NCI-H2227 treated with DMSO at 0.1 percent for 48 hours (cell line): ENCODE results near the gene LSM5.
"Not testable (repeated sequence)": the region's sequence is repeated elsewhere in the genome, so short reads cannot be mapped to it uniquely, and the experiment has no call there.

Source experiments
- DNase-seq: peaks from one replicate; lab custom pipeline; 2025; lab: John Stamatoyannopoulos, UW

Gene LSM5

DNA sequence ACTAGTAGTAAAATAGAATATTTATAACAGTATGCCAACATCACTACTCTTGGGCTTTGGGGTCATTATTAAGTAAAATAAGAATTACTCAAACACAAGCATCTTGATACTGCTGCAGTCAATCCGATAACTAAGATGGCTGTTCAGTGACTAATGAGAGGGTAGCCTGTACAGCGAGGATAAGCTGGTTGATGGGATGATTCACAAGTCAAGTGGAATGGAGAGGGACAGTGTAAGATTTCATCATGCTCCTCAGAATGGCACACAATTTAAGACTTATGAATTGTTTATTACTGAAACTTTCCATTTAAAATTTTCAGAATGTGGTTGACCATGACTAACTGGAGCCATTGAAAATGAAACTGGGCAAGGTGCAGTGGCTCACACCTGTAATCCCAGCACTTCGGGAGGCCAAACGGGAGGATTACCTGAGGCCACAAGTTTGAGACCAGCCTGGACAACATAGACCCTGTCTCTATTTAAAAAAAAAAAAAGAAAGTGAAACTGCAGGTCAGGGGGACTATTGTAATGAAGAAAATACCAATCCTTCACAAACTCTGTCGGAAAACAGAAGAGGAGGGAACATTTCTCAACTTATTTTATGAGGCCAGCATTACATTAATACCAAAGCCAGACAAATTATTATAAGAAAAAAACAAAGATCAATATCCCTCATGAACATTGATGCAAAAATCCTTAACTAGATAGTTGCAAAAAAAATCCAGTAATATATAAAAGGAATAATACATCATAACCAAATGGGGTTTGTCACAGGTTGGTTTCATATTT is 16.3 kb upstream of the LSM5 start:
- no peak for DNase-seq

DNA sequence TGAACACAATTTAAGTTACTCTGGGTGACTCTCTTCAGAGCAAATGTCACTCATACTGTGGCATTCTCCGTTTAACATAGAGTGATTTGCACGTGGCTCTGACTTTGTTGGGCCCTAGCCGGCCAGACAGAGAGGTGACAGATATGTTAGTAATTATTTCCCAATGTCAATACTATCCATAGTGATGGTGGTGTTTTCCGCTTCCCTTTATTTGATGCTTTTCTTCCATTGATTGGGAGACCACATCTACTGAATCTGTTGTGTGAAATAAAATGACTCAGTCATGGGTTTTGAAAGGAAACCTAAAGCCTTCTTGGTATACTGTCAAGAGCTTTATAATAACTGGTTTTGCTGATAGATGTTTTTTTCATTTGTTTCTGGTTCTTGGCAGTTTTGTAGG is 12.5 kb upstream of the LSM5 start:
- no peak for DNase-seq

DNA sequence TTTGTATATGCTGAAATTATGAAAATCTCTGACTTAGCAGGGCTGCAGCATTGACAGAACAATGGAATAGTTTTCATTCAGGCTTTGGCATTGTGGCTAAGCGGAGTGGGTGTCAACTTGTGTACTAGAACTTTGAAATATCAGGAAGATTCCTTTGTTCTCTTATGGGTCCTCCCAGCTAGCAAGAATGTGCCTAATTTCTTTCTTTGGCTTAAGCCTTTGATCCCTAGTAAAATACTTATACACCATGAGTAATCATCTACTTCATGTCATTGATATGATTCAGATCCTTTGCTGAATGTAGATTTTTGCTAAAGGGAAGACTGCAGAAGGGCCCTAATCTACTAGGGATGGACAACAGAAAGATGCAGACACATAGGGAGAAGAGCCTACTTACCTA is 11.3 kb upstream of the LSM5 start:
- DNase-seq, result no peak

DNA sequence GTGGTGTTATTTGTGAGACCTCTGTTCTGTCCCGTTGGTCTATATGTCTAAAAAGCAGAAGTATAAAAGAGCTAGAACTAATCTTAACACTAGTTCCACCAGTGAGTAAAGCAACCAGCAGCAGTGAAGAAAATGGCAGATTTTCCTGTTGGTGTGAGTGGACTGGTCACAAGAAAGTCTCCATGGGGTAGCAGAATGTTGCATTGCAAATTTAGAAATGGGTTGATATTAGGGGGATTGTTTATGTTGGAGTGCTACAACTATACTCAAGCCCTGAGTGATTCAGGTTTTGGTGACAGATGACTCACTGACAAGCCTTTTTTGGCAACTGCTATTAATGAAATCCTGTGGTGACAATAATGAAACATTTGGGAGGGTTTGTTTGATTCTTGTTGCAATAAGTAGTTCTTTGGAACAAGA is 10.8 kb upstream of the LSM5 start:
- DNase-seq, result no peak

DNA sequence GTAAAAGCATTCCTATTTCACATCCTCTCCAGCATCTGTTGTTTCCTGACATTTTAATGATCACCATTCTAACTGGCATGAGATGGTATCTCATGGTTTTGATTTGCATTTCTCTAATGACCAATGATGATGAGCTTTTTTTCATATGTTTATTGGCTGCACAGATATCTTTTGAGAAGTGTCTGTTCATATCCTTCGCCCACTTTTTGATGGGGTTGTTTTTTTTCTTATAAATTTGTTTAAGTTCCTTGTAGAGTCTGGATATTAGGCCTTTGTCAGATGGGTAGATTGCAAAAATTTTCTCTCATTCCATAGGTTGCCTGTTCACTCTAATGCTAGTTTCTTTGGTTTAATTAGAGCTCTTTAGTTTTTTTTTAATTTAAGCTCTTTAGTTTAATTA is 10.0 kb upstream of the LSM5 start:
- not testable (repeated sequence) for DNase-seq

DNA sequence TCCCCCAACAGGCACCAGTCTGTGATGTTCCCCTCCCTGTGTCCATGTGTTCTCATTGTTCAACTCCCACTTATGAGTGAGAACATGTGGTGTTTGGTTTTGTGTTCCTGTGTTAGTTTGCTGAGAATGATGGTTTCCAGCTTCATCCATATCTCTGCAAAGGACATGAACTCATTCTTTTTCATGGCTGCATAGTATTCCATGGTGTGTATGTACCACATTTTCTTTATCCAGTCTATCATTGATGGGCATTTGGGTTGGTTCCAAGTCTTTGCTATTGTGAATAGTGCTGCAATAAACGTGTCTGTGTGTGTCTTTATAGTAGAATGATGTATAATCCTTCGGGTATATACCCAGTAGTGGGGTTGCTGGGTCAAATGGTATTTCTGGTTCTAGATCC is 9.6 kb upstream of the LSM5 start:
- DNase-seq, result not testable (repeated sequence)

DNA sequence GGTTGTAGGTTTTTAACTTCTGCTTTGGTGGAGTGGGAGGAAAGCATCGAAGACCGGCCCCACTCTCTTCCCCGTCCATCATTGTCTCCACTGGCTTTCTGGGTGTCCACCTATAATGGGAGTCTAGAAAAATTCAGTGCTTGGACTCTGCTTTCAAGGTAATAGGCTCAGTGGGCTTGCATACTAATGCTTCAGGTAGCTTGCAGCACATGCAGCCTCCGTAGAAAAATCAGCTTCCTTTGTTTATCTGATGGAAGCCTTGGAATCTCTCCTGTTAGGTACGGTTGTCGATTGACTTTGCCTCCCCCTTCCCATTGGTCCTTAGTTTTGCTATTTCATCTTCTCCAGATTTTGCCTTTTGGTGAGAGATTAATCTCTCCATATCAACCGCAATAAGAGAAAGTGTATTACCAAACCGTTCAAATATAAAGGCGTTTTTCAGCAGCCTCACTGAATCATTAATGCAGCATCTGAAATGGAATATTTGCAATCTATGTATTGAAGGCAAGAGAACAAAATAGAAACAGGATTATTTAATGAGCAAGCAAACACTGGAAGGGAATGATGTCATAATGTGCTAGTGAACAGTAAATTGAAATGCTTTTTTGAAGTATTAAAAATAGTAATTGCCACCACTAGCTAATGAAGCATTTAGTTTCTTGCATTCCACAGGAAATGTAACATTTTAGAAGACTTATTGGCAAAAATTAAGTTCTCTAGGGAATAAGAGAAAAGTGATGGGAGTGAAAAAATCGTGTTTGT is 6.1 kb upstream of the LSM5 start:
- DNase-seq, result no peak

DNA sequence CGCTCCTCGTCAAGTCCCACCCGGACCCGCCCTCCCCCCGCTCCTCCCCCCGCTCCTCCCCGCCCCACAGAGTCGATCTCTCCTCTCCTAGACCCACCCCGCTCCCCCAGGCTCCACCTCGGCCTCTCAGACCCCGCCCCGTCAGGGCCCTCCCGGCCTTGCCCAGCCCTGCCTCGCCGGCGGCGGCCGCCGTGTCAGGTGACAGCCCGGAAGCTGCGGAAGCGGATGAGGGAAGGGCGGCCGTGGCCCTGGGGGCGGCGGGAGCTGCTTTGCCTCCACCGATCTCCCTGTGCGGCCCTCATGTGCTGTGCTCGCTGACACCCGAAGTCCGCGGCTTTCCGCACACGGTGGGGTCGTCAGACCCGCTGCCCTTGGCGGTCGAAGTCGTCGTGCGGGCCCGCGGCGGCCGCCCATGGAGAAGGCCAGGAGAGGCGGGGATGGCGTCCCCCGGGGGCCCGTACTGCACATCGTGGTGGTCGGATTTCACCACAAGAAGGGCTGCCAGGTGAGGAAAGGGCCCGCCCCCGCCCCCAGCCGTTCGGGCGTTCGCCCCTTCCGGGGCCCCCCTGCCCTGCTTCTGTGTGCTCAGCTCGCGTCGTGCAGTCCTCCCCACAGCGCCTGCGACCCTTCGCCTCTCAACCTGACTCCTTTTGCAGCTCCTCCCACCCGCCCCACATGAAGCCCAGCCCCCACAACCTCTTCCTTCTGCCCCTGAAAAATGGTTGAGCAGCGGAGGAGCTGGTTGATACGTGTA is 5.3 kb upstream of the LSM5 start, which contains the start of gene AVL9:
AVL9 (plus strand) TSS at position 192 of the 754 bp plus-strand sequence; CDS start at position 413, 221 bp downstream.
- peak; percentile 82 for DNase-seq

DNA sequence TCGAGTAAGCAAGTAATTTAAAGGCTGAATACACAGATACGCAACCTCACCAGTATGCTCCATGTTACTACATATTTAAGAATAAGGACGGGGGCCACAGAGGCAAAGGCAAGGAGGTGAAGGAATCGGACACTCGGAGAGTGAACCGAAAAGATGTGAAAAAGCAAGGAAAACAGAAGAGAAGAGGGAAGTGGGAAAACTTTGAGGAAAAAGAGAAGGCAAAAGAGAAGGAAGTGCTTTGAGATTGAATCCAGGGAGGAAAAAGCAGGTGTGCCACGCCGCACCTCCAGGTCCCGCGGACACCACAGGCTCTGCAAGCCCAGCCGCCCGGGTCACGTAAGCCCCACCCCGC is 4.7 kb upstream of the LSM5 start:
- DNase-seq, result no peak

DNA sequence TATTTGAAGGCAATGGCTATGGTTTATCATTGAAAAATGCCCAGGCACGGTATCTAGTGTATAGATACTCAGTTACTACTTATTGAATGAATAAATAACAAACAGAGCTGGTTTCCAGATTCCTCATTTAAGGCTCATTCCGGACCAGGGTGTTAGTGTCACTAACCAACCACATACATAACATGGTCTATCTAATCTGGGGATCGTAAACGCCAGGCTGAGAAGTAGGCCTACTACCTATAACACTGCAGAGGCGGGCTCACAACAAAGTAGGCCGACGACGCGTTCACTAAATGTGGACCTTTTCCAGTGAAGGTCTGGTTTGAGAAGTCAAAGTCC is 423 bp downstream of the LSM5 start:
- DNase-seq, result no peak

DNA sequence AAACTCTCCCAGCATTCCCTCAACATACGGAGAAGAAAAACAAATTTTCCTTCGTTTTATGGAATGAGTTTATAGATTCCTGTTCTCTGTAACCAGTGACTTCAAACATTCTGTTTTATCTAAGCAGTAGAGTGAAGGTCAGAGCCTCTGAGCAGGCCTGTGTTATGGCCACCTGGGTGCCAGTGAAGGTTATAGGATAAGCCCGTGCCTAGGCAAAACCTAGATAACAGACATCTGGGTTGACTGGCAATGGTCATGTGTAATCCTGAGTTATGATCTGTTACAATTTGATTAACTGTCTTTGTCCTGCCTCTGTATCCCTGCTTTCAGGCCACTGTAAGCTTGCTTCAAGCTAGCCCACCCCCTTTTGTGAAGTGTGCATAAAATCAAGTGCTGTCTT is 8.3 kb downstream of the LSM5 start:
- DNase-seq, result no peak

DNA sequence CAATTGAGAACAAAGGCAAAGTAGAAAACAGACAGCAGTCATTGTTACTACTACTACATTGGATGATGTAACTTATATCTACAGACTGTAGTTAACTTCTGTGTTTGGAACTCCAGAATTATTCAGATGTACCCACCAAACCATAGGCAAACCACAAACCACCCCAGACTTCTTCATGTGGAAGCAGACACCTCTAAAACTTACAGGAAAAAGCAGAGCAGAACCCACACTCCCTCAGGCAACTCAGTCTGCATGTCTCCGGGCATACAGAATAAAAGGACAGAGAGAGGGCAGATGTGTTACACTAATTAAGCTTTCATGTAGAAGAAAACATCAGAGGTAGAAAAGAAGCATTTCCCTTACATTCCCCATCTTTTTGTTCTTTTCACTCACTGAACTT is 9.0 kb downstream of the LSM5 start:
- no peak for DNase-seq

DNA sequence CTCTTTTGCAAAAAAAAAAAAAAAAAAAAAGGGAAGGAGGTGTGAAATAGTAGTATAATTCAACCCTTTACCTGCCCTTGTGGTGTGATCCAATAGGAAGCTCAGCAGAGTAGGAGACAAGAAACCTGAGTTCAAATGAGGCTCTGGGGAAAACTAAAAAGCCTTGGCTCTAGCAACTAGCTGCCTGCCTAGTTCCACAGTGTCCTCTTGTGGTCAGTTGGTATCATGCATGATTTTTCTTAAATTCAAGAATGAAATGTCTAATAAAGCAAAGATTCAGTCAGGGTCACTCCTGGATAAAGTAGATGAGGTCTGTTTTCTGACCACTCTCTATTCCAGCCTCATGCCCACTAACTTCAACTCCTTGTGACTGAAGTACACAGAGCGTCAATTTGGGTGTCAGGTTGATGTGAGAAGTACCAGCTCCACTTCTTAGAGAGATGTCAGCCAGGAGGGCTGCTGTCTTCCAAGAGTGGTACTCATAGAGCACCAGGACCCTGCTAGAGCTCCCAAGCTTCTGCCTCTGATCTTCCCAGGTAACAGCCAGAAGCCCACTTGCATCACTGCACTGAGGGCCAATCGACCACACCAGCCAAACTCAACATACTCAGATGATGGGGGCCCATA is 10.5 kb downstream of the LSM5 start:
- peak; percentile 19 for DNase-seq

DNA sequence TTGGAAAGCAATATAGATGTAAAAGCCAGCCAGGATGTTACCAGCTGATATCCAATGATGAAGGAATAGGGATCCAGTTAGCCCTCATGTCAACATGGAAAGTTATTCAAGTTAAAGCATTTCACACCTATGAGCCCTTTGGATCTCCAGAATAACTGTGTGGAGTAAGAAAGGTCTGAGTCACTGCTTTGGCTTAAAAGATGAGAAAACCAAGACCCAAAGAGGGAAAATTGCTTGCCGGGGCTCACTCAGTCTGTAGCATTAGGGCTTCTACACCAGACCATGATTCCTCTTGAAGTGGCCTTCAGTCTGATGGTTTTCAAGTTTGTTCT is 12.6 kb downstream of the LSM5 start:
- DNase-seq, result no peak

DNA sequence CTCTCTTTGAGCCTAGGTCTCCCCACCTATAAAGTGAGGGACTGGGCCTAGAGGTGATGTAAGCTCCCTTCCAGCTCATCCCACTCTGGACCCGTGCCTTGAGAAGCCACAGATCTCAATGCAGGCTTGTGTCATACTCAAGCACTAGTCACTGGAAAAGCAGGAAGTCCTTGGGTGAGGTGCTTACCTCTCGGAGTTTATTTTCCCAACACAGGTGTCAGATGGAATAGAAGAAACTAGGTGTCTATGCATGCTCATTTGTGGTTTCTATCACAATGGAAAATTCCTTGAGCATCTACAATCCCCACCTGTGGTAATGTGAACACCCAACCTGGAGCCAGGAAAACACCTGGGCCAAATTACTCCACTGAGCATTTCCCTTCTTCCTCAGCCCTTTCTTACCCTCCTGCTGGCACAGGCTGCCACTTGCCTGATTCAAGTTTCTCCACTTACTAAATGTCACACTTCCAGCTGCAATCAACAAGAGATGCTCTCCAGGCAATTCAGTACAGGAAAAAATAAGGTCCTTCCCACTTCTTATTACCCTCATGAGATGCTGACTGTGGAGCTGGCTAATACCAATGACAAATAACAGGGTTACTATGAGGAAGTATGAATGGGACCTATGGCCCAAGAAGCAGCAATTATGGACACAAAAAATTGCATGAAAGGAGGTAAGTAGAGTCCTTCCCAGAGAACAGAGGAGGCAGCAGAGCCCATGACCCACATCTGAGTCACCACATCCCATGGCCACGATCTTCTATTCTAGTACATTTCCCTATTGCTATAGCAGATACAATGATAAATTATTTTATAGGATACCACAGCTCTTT is 13.1 kb downstream of the LSM5 start:
- DNase-seq, result no peak

DNA sequence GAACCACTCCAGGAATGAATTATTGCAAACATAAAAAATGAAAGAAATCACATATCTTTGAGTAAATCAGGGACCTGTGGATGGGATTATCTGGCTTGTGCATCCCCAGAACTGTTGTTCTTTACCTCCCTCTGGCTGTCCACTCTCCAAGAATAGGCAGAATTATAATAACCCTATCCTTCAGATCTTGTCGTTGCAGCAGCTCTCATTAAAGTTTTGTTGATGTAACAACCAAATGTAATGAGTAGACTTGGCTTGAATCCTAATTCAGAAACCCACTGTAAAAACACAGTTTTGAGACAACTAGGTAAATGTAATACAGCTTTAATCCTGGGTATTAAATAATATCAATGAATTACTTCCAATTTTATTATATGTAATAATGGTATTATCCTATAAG is 16.2 kb downstream of the LSM5 start:
- DNase-seq, result no peak

DNA sequence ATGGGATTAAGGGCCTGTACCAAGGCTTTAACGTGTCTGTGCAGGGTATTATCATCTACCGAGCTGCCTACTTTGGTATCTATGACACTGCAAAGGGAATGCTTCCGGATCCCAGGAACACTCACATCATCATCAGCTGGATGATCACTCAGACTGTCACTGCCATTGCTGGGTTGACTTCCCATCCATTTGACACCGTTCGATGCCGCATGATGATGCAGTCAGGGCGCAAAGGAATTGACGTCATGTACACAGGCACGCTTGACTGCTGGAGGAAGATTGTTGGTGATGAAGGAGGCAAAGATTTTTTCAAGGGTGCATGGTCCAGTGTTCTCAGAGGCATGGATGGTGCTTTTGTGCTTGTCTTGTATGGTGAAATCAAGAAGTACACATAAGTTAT is 18.2 kb downstream of the LSM5 start:
- DNase-seq, result no peak

DNA sequence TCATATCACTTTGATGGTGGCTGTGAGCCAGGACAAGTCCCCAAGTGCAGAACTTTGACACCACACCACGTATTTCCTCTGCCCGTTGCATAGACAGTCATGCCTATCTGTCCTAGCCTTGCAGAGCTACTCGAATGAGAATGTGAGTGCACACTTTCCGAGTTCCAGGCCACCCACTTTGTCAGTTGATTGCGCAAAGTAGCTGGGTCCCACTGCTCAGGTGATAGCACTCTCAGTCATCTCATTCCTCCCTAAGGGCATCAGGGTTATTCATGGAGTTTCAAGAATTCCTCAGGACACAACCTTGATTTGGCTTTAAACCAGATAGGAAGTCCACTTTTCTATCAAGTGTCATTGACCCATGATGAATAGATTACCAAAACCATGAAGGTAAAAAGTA is 19.3 kb downstream of the LSM5 start:
- no peak for DNase-seq

DNA sequence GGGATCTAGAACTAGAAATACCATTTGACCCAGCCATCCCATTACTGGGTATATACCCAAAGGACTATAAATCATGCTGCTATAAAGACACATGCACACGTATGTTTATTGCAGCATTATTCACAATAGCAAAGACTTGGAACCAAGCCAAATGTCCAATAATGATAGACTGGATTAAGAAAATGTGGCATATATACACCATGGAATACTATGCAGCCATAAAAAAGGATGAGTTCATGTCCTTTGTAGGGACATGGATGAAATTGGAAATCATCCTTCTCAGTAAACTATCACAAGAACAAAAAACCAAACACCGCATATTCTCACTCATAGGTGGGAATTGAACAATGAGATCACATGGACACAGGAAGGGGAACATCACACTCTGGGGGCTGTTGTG is 20.2 kb downstream of the LSM5 start:
- not testable (repeated sequence) for DNase-seq

DNA sequence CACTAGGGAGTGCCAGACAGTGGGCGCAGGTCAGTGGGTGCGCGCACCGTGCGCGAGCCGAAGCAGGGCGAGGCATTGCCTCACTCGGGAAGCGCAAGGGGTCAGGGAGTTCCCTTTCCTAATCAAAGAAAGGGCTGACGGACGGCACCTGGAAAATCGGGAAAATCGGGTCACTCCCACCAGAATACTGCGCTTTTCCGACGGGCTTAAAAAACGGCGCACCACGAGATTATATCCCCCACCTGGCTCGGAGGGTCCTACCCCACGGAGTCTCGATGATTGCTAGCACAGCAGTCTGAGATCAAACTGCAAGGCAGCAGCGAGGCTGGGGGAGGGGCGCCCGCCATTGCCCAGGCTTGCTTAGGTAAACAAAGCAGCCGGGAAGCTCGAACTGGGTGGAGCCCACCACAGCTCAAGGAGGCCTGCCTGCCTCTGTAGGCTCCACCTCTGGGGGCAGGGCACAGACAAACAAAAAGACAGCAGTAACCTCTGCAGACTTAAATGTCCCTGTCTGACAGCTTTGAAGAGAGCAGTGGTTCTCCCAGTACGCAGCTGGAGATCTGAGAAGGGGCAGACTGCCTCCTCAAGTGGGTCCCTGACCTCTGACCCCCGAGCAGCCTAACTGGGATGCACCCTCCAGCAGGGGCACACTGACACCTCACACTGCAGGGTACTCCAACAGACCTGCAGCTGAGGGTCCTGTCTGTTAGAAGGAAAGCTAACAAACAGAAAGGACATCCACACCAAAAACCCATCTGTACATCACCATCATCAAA is 25.4 kb downstream of the LSM5 start:
- not testable (repeated sequence) for DNase-seq

DNA sequence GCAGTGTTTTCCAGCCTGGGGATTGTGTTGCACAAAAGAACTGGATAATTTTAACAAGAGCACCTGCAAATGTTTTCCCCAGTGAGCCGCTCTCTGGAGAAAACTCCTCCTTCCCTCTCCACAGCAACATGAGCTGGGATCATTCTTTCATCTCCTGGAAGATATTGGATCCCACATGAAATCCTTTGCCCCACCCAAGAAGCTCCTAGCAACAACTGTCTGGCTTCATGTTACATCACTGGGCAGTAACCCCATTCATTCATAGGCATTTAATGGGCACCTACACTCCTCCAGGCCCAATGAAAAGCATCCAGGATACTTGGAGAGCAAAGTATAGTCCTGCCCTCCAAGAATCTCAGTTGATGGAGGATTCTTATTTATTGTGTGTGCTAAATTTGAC is 27.2 kb downstream of the LSM5 start:
- no peak for DNase-seq
